AG04450 (cell line): ENCODE results near the gene TPBGL. TPM values are rescaled to one million over a fixed set of nuclear protein-coding genes. Genes with fewer than 3 reads are reported as not detected.
A peak's percentile ranks its signal among the peaks of the same experiment; 100 is the strongest.

Experiments used
- CTCF ChIA-PET: fragments of 300-600, 350-600 bp; formaldehyde crosslinking; extraction: SDS; loops from one replicate; lab custom pipeline; 2022; ENCODE audit warnings: antibody characterized with exemption, inconsistent platforms; lab: Charles Lee
- POLR2A ChIA-PET: fragments of 350-600 bp; formaldehyde crosslinking; extraction: SDS; loops from one replicate; lab custom pipeline; 2021; ENCODE audit warnings: antibody characterized with exemption, inconsistent platforms; lab: Yijun Ruan, JAX
- DNase-seq: peaks from one replicate; pipeline ENCODE4 v3.0.0-alpha.2; 2011; ENCODE audit warnings: low read depth, low spot score
- H3K27ac ChIP-seq: one replicate; pipeline ENCODE4 v1.5.1; 2012; ENCODE audit warnings: low read depth, low read length, control low read depth
- H3K27me3 ChIP-seq: one replicate; pipeline ENCODE4 v1.6.0; 2012; ENCODE audit warnings: low read length; ENCODE audit not compliant: control insufficient read depth, insufficient read depth
- H3K4me3 ChIP-seq: 2 replicates; pipeline ENCODE4 v1.5.1; 2011; ENCODE audit warnings: mild to moderate bottlenecking, low read depth, low read length, control low read depth
- H3K9me3 ChIP-seq: 2 replicates; pipeline ENCODE4 v1.5.1; 2012; ENCODE audit warnings: low read length; ENCODE audit not compliant: control insufficient read depth, insufficient read depth
- polyA minus RNA-seq: library from RNA; depleted of rRNA, polyadenylated mRNA; stranded (reverse); fragments of >200 nt; gene quantifications from 2 replicates; pipeline ENCODE4 v1.2.3, GENCODE V29; 2011; rRNA and poly(A)+ RNA removed
- polyA plus RNA-seq: library from polyadenylated mRNA; depleted of rRNA; stranded (reverse); fragments of >200 nt; gene quantifications from 2 replicates; pipeline ENCODE4 v1.2.3, GENCODE V29; 2011; rRNA removed
- TF ChIP-seq, protein P1 (sequence below): IDR thresholded peaks from 2 replicates; pipeline ENCODE4 v1.5.1; 2011; ENCODE audit warnings: low read depth, low read length, control low read depth, inconsistent platforms

The TPBGL gene
- polyA plus RNA-seq (0.02 TPM in 1 of 2 replicates, not detected in the other), polyA minus RNA-seq (not detected in 2 replicates)

GRCh38 chr11:75240311-75241035 lies at the start of gene TPBGL:
Gene TPBGL (plus strand): TSS chr11:75240774. CDS start chr11:75241050, 276 bp downstream.
- peak within 1 kb of the TSS; percentile 42; the same call in 1 of the 2 replicates for H3K4me3 ChIP-seq

GRCh38 chr11:75191330-75191717 lies 49.2 kb upstream of the TPBGL start:
- H3K27ac ChIP-seq: no peak overlapping the region
- CTCF ChIA-PET: interaction anchor here (5.1 kb wide), 1 partner anchor 13 kb away, joined by 26 read pairs; no protein-coding TSS in a partner anchor

More at GRCh38 chr11:75240311-75241035, at the start of gene TPBGL:
- Histone ChIP-seq H3K27me3 (peaks cover 58% of the 10 kb centered on the region), H3K27ac (no peak within 1 kb of the TSS), H3K9me3 (no peaks in the 10 kb centered on the region; the same call in 1 of the 2 replicates)
- no peak for DNase-seq
- TF ChIP-seq, protein P1, sequence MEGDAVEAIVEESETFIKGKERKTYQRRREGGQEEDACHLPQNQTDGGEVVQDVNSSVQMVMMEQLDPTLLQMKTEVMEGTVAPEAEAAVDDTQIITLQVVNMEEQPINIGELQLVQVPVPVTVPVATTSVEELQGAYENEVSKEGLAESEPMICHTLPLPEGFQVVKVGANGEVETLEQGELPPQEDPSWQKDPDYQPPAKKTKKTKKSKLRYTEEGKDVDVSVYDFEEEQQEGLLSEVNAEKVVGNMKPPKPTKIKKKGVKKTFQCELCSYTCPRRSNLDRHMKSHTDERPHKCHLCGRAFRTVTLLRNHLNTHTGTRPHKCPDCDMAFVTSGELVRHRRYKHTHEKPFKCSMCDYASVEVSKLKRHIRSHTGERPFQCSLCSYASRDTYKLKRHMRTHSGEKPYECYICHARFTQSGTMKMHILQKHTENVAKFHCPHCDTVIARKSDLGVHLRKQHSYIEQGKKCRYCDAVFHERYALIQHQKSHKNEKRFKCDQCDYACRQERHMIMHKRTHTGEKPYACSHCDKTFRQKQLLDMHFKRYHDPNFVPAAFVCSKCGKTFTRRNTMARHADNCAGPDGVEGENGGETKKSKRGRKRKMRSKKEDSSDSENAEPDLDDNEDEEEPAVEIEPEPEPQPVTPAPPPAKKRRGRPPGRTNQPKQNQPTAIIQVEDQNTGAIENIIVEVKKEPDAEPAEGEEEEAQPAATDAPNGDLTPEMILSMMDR: no peak
- ChIA-PET CTCF (interaction anchor here (0.6 to 5.4 kb wide), 12 partner anchors 7 to 320 kb away, joined by 3 to 29 read pairs (median 3); no protein-coding TSS in a partner anchor), POLR2A (no interaction called here)

DNA sequence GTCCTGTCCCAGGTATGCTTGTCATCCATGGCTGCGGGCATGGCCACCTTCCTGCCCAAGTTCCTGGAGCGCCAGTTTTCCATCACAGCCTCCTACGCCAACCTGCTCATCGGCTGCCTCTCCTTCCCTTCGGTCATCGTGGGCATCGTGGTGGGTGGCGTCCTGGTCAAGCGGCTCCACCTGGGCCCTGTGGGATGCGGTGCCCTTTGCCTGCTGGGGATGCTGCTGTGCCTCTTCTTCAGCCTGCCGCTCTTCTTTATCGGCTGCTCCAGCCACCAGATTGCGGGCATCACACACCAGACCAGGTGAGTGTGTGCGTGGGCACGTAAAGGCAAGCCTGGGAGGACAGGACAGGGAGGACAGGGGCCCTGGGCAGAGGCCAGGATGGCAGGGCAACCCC lies 47.3 kb upstream of the TPBGL start:
- CTCF ChIA-PET: interaction anchor here (1.0 to 5.1 kb wide), 3 partner anchors 11 to 171 kb away, joined by 3 to 26 read pairs (median 4); no protein-coding TSS in a partner anchor
- H3K27ac ChIP-seq: no peak overlapping the region
- no peak overlapping the region for H3K4me3 ChIP-seq
- DNase-seq: no peak
- POLR2A ChIA-PET: no interaction called here
- H3K9me3 ChIP-seq: no peaks in the 10 kb centered on the region; the same call in 1 of the 2 replicates
- H3K27me3 ChIP-seq: peaks cover 40% of the 10 kb centered on the region
- TF ChIP-seq, protein P1: no peak

More at GRCh38 chr11:75191330-75191717, 49.2 kb upstream of the TPBGL start:
- no peak for DNase-seq
- POLR2A ChIA-PET: no interaction called here
- TF ChIP-seq, protein P1: no peak
- Histone ChIP-seq H3K27me3 (peaks cover 38% of the 10 kb centered on the region), H3K9me3 (no peaks in the 10 kb centered on the region; the same call in 1 of the 2 replicates), H3K4me3 (no peak overlapping the region)

DNA sequence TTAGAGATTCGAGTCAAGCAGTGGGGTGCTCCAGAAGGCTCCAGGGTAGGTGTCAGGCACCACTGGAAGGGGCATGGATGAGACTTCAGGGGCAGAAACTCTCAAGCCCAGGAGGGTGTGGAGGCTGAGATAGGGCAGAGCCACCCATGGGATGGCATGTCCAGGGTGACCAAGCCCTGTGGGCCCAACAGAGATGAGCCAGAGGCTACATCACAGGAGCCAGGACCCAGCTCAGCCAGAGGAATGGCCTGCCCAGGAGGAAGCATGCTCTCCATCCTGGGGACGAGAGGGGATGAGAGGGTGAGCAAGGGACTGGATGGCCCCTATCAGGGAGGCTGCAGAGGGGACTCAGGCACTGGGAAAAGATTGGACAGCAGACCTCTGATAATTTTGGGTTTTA lies 46.9 kb upstream of the TPBGL start:
- Histone ChIP-seq H3K4me3 (no peak overlapping the region), H3K27ac (no peak overlapping the region), H3K27me3 (peaks cover 44% of the 10 kb centered on the region), H3K9me3 (no peaks in the 10 kb centered on the region; the same call in 1 of the 2 replicates)
- POLR2A ChIA-PET: no interaction called here
- CTCF ChIA-PET: interaction anchor here (1.0 to 1.3 kb wide), 2 partner anchors 11 to 171 kb away, joined by 3 to 4 read pairs; no protein-coding TSS in a partner anchor
- TF ChIP-seq, protein P1: no peak
- no peak for DNase-seq
